HepG2 (cell line): Measurements from ENCODE around the gene CNTFR.

Experiments
- CTCF ChIP-seq: sonication (generic); formaldehyde crosslinking; IDR thresholded peaks from 2 replicates; pipeline ENCODE4 v1.5.0; 2020; ENCODE audit warnings: mild to moderate bottlenecking, missing genetic modification reagents, moderate library complexity
- E2F1 ChIP-seq: sonication (generic); formaldehyde crosslinking; IDR thresholded peaks from 2 replicates; pipeline ENCODE4 v1.5.0; 2020; ENCODE audit warnings: missing genetic modification reagents
- HMG20B ChIP-seq: conservative IDR thresholded peaks from 2 replicates; pipeline ENCODE4 v1.6.1; 2016; ENCODE audit warnings: missing genetic modification reagents, missing compliant biosample characterization
- NONO ChIP-seq, 2 experiments: fragments of 450-650 bp in 1 of 2; sonication (generic) in 1 of 2; formaldehyde crosslinking in 1 of 2; IDR thresholded peaks in 1 of 2; conservative IDR thresholded peaks in 1 of 2; 2 replicates each; pipeline versions ENCODE4 v1.6.1 to v1.8.0; 2017 to 2022; ENCODE audit warnings: mild to moderate bottlenecking in 1 of 2, missing genetic modification reagents in 1 of 2, moderate library complexity in 1 of 2
- RAD21 ChIP-seq: fragments of 450-650 bp; formaldehyde crosslinking; IDR thresholded peaks from 2 replicates; pipeline ENCODE4 v1.5.0; 2020; ENCODE audit warnings: mild to moderate bottlenecking
- STAT6 ChIP-seq: sonication (generic); formaldehyde crosslinking; IDR thresholded peaks from 2 replicates; pipeline ENCODE4 v1.4.0; 2020; ENCODE audit warnings: missing genetic modification reagents, mild to moderate bottlenecking, borderline replicate concordance
- ZNF331 ChIP-seq: sonication (generic); formaldehyde crosslinking; IDR thresholded peaks from 2 replicates; pipeline ENCODE4 v1.4.0; 2020; ENCODE audit warnings: missing genetic modification reagents
- ZNF75D ChIP-seq: sonication (generic); formaldehyde crosslinking; IDR thresholded peaks from 2 replicates; pipeline ENCODE4 v1.8.1; 2023; ENCODE audit warnings: missing genetic modification reagents, mild to moderate bottlenecking, borderline replicate concordance

GRCh38 chr9:34572628-34573027 lies 16.9 kb downstream of the CNTFR start:
- TF ChIP-seq E2F1 (CRISPR knock-in tag) (no peak), HMG20B (no peak), ZNF75D (no peak), STAT6 (CRISPR knock-in tag) (no peak), NONO (IDR thresholded peaks at IDR 0.05) (no peak), NONO (CRISPR knock-in tag; conservative IDR thresholded peaks at IDR 0.05) (no peak), CTCF (CRISPR knock-in tag) (no peak), RAD21 (CRISPR knock-in tag) (no peak), ZNF331 (no peak)
